Putamen (tissue), 1 donor: Measurements from ENCODE around the gene UBE2E2.
"Not testable (repeated sequence)": the region's sequence is repeated elsewhere in the genome, so short reads cannot be mapped to it uniquely, and the experiment has no call there.

Experiments
- DNase-seq: peaks from one replicate; pipeline ENCODE4 v3.0.0-alpha.2; 2016; ENCODE audit warnings: low spot score

Gene UBE2E2

GRCh38 chr3:23329471-23330105 lies 126.5 kb downstream of the UBE2E2 start:
- DNase-seq, result no peak

GRCh38 chr3:23330568-23330967 lies 127.4 kb downstream of the UBE2E2 start:
- no peak for DNase-seq

GRCh38 chr3:23331141-23331935 lies 128.2 kb downstream of the UBE2E2 start:
- no peak for DNase-seq

- no peak for DNase-seq
Measured at GRCh38 chr3:23333633-23334032, 130.5 kb downstream of the UBE2E2 start.

- not testable (repeated sequence) for DNase-seq
Measured at GRCh38 chr3:23336853-23337252, 133.7 kb downstream of the UBE2E2 start.

- DNase-seq, result no peak
Measured at GRCh38 chr3:23341147-23341838, 138.2 kb downstream of the UBE2E2 start.

- DNase-seq, result no peak
Measured at GRCh38 chr3:23342343-23342742, 139.2 kb downstream of the UBE2E2 start.

- DNase-seq, result no peak
Measured at GRCh38 chr3:23343509-23343908, 140.4 kb downstream of the UBE2E2 start.

GRCh38 chr3:23344886-23345285 lies 141.8 kb downstream of the UBE2E2 start:
- no peak for DNase-seq

- not testable (repeated sequence) for DNase-seq
Measured at GRCh38 chr3:23349444-23349843, 146.3 kb downstream of the UBE2E2 start.

- no peak for DNase-seq
Measured at GRCh38 chr3:23356169-23356568, 153.0 kb downstream of the UBE2E2 start.

GRCh38 chr3:23356923-23357322 lies 153.8 kb downstream of the UBE2E2 start:
- no peak for DNase-seq

GRCh38 chr3:23359116-23359515 lies 156.0 kb downstream of the UBE2E2 start:
- no peak for DNase-seq

- no peak for DNase-seq
Measured at GRCh38 chr3:23365066-23365465, 161.9 kb downstream of the UBE2E2 start.

- DNase-seq, result no peak
Measured at GRCh38 chr3:23368731-23369130, 165.6 kb downstream of the UBE2E2 start.

- DNase-seq, result no peak
Measured at GRCh38 chr3:23372285-23372684, 169.2 kb downstream of the UBE2E2 start.

- DNase-seq, result no peak
Measured at GRCh38 chr3:23376516-23377248, 173.6 kb downstream of the UBE2E2 start.

- DNase-seq, result no peak
Measured at GRCh38 chr3:23377928-23378672, 175.0 kb downstream of the UBE2E2 start.

GRCh38 chr3:23383875-23384274 lies 180.7 kb downstream of the UBE2E2 start:
- DNase-seq, result no peak

- no peak for DNase-seq
Measured at GRCh38 chr3:23385327-23385726, 182.2 kb downstream of the UBE2E2 start.

GRCh38 chr3:23387286-23387918 lies 184.3 kb downstream of the UBE2E2 start:
- no peak for DNase-seq
